Endothelial cell of umbilical vein (primary cell): ENCODE data around the gene ZRANB2. TPM values are rescaled to one million over a fixed set of nuclear protein-coding genes. Genes with fewer than 3 reads are reported as not detected.

Experiments
- BruUV-seq: library from RNA; stranded (reverse); fragments of 400-500 nt; replicated peaks from 2 replicates; lab custom pipeline; 2021; lab: Mats Ljungman, UMichigan
- CTCF ChIA-PET: fragments of 300-600, 350-600 bp; sonication (Branson Sonifier 250); formaldehyde crosslinking; loops from one replicate; lab custom pipeline; 2021; ENCODE audit warnings: antibody characterized with exemption, inconsistent platforms; lab: Charles Lee
- POLR2A ChIA-PET: fragments of 300-600, 350-600 bp; sonication (Branson Sonifier 250); formaldehyde crosslinking; loops from one replicate; lab custom pipeline; 2021; ENCODE audit warnings: antibody characterized with exemption, inconsistent platforms; lab: Charles Lee
- DNase-seq: peaks from one replicate; pipeline ENCODE4 v3.0.0-alpha.2; 2011; ENCODE audit warnings: low read depth, low spot score
- FAIRE-seq: peaks from 2 replicates; lab custom pipeline; 2011; peaks lifted over from hg19 to GRCh38; lab: Jason Lieb, UNC
- H2AFZ ChIP-seq: 2 replicates; pipeline ENCODE4 v1.6.0; 2012; ENCODE audit warnings: low read depth, low read length, control low read depth, inconsistent platforms
- H3K27ac ChIP-seq: 2 replicates; pipeline ENCODE4 v1.5.1; 2011; ENCODE audit warnings: low read depth, mild to moderate bottlenecking, control low read depth, low read length, moderate library complexity; ENCODE audit not compliant: insufficient read depth
- H3K27me3 ChIP-seq, 2 experiments: 2 replicates each; pipeline versions ENCODE4 v1.6.0 to v1.6.1; 2011; ENCODE audit warnings: low read length in 2 of 2, mixed read lengths in 1 of 2; ENCODE audit not compliant: control insufficient read depth in 2 of 2, insufficient read depth in 2 of 2
- H3K36me3 ChIP-seq, 2 experiments: 2 replicates in 1 of 2; 3 replicates in 1 of 2; pipeline ENCODE4 v1.5.1; 2011; ENCODE audit warnings: low read length in 2 of 2, mild to moderate bottlenecking in 1 of 2, moderate library complexity in 1 of 2; ENCODE audit not compliant: control insufficient read depth in 2 of 2, insufficient read depth in 2 of 2; ENCODE audit errors: extremely low read depth in 1 of 2
- H3K4me1 ChIP-seq: 3 replicates; pipeline ENCODE4 v1.5.1; 2011; ENCODE audit warnings: mild to moderate bottlenecking, low read length; ENCODE audit not compliant: control insufficient read depth, insufficient read depth; ENCODE audit errors: extremely low read depth
- H3K4me2 ChIP-seq: 2 replicates; pipeline ENCODE4 v1.6.1; 2011; ENCODE audit warnings: low read length, control low read depth, mixed read lengths; ENCODE audit not compliant: insufficient read depth
- H3K4me3 ChIP-seq, 3 experiments: fragments of 200-600 bp in 1 of 3; sonication (generic), shearing (Covaris generic) in 1 of 3; replicated peaks in 1 of 3; 2 replicates each; pipeline ENCODE4 v1.5.1; 2011 to 2016; ENCODE audit warnings: control low read depth in 3 of 3, low read length in 3 of 3, mild to moderate bottlenecking in 2 of 3, inconsistent platforms in 1 of 3, low read depth in 1 of 3, moderate library complexity in 1 of 3; ENCODE audit not compliant: insufficient read depth in 1 of 3
- H3K79me2 ChIP-seq: 2 replicates; pipeline ENCODE4 v1.6.0; 2012; ENCODE audit warnings: low read length, inconsistent platforms; ENCODE audit not compliant: control insufficient read depth, insufficient read depth
- H3K9ac ChIP-seq: replicated peaks from 2 replicates; pipeline ENCODE3; 2011; ENCODE audit warnings: low read length, control low read depth; ENCODE audit not compliant: insufficient read depth; ENCODE audit errors: extremely low read depth
- H3K9me1 ChIP-seq: replicated peaks from 3 replicates; pipeline ENCODE4 v1.6.0; 2011; ENCODE audit warnings: mild to moderate bottlenecking, low read length; ENCODE audit not compliant: control insufficient read depth, insufficient read depth; ENCODE audit errors: extremely low read depth
- H3K9me3 ChIP-seq: replicated peaks from 2 replicates; pipeline ENCODE4 v1.5.1; 2012; ENCODE audit warnings: low read length, inconsistent platforms; ENCODE audit not compliant: control insufficient read depth, insufficient read depth
- H4K20me1 ChIP-seq: replicated peaks from 2 replicates; pipeline ENCODE3; 2011; ENCODE audit warnings: mild to moderate bottlenecking, low read length; ENCODE audit not compliant: control insufficient read depth, insufficient read depth; ENCODE audit errors: extremely low read depth
- EZH2 ChIP-seq: IDR thresholded peaks from 2 replicates; pipeline ENCODE4 v1.6.1; 2012; ENCODE audit warnings: borderline replicate concordance, low read depth, mild to moderate bottlenecking, moderate library complexity, low read length, inconsistent platforms; ENCODE audit not compliant: severe bottlenecking
- FOS ChIP-seq: IDR thresholded peaks from 2 replicates; pipeline ENCODE4 v1.6.1; 2011; ENCODE audit warnings: mild to moderate bottlenecking, low read length, moderate library complexity, borderline replicate concordance; ENCODE audit not compliant: insufficient read depth
- GATA2 ChIP-seq: IDR thresholded peaks from 2 replicates; pipeline ENCODE4 v1.7.0; 2011; ENCODE audit warnings: low read depth, mild to moderate bottlenecking, moderate library complexity, mixed read lengths, low read length; ENCODE audit not compliant: insufficient read length, insufficient read depth
- JUN ChIP-seq: IDR thresholded peaks from 2 replicates; pipeline ENCODE4 v1.6.1; 2011; ENCODE audit warnings: borderline replicate concordance, low read depth; ENCODE audit not compliant: insufficient read length, insufficient read depth
- MAX ChIP-seq: IDR thresholded peaks from 2 replicates; pipeline ENCODE4 v1.6.1; 2011; ENCODE audit not compliant: insufficient read depth, insufficient read length
- MYC ChIP-seq: IDR thresholded peaks from one replicate; pipeline ENCODE4 v1.6.1; 2011; ENCODE audit warnings: mild to moderate bottlenecking, low read depth, low read length
- POLR2A ChIP-seq: IDR thresholded peaks from 2 replicates; pipeline ENCODE4 v1.6.1; 2012; ENCODE audit warnings: low read depth, mild to moderate bottlenecking, control low read depth, low read length
- POLR2AphosphoS5 ChIP-seq: IDR thresholded peaks from 2 replicates; pipeline ENCODE4 v1.6.1; 2012; ENCODE audit warnings: low read depth, mild to moderate bottlenecking, control low read depth, low read length, moderate library complexity; ENCODE audit not compliant: insufficient read depth
- dilution Hi-C: fragments of 300-500 bp; cut with MboI; formaldehyde crosslinking; loops from one replicate; pipeline ENCODE4 v1.15.0; 2019; ENCODE audit warnings: low sequenced_read_pairs; ENCODE audit not compliant: extremely low pct_ligation_motif_present
- intact Hi-C: fragments of 100-400 bp; cut with micrococcal nuclease; formaldehyde crosslinking; loops from one replicate; pipeline ENCODE4 v1.10.0; 2022
- polyA plus RNA-seq, 4 experiments: library from polyadenylated mRNA; depleted of rRNA in 3 of 4; stranded (reverse) in 3 of 4; unstranded in 1 of 4; fragments of >200 nt; gene quantifications; 2 replicates each; pipeline versions ENCODE4 v1.2.1 to v1.2.3, GENCODE V29; 2011 to 2012; ENCODE audit warnings: missing spikeins in 1 of 4
- total RNA-seq: library from RNA; stranded (reverse); gene quantifications from 2 replicates; pipeline ENCODE4 v1.2.3, GENCODE V29; 2021
- TF ChIP-seq, protein P1 (sequence below), 2 donors: IDR thresholded peaks; 1 replicate in 1 of 2; 2 replicates in 1 of 2; pipeline ENCODE4 v1.5.1; 2011; ENCODE audit warnings: low read length in 2 of 2, mild to moderate bottlenecking in 2 of 2, moderate library complexity in 2 of 2, control low read depth in 1 of 2, inconsistent platforms in 1 of 2, low read depth in 1 of 2; ENCODE audit not compliant: insufficient read depth in 1 of 2; ENCODE audit errors: extremely low read depth in 1 of 2

ZRANB2 gene
- total and polyA plus RNA-seq, 2 donors (not counting 3 experiments of a cell fraction or from before 2014, with no cell fraction given) = 23.6 to 84.1 TPM

- Histone ChIP-seq H3K27ac (no peak overlapping the region), H4K20me1 (no peaks in the 10 kb centered on the region), H3K9me3 (no peaks in the 10 kb centered on the region), H3K36me3 (no peaks in the 10 kb centered on the region), H3K4me3 (no peak overlapping the region), H3K27me3 (peaks cover 0 to 3% of the 10 kb centered on the region in 2 experiments), H3K4me1 (no peaks in the 10 kb centered on the region), H3K9me1 (no peaks in the 10 kb centered on the region), H3K79me2 (no peaks in the 10 kb centered on the region), H3K4me2 (no peak overlapping the region), H2AFZ (no peak overlapping the region), H3K9ac (no peak overlapping the region)
- ChIA-PET CTCF (no interaction called here), POLR2A (no interaction called here)
- TF ChIP-seq EZH2 (no peak), MYC (no peak), POLR2AphosphoS5 (no peak), GATA2 (no peak), JUN (no peak), FOS (no peak), MAX (no peak), POLR2A (no peak)
- TF ChIP-seq, protein P1, sequence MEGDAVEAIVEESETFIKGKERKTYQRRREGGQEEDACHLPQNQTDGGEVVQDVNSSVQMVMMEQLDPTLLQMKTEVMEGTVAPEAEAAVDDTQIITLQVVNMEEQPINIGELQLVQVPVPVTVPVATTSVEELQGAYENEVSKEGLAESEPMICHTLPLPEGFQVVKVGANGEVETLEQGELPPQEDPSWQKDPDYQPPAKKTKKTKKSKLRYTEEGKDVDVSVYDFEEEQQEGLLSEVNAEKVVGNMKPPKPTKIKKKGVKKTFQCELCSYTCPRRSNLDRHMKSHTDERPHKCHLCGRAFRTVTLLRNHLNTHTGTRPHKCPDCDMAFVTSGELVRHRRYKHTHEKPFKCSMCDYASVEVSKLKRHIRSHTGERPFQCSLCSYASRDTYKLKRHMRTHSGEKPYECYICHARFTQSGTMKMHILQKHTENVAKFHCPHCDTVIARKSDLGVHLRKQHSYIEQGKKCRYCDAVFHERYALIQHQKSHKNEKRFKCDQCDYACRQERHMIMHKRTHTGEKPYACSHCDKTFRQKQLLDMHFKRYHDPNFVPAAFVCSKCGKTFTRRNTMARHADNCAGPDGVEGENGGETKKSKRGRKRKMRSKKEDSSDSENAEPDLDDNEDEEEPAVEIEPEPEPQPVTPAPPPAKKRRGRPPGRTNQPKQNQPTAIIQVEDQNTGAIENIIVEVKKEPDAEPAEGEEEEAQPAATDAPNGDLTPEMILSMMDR (IDR thresholded peaks at IDR 0.05; ENCODE audit: extremely low read depth in 1 of 2, insufficient read depth in 1 of 2, low read depth in 1 of 2, low read length in 2 of 2) = no peak
- DNase-seq (no peak), FAIRE-seq (no peak)
- BruUV-seq = no TSS peak
- dilution Hi-C loops = no loop called here
- intact Hi-C loops = no loop called here
Observed at GRCh38 chr1:71030026-71030425, 50.8 kb downstream of the ZRANB2 start.
